Dermis blood vessel endothelial cell (primary cell): ENCODE data around the gene BICDL2. TPM values are rescaled to one million over a fixed set of nuclear protein-coding genes. Genes with fewer than 3 reads are reported as not detected.

Source experiments
- DNase-seq: peaks from one replicate; pipeline ENCODE4 v3.0.0; 2010
- total RNA-seq: library from RNA; depleted of rRNA; stranded (reverse); fragments of >200 nt; gene quantifications from 2 replicates; pipeline ENCODE4 v1.2.3, GENCODE V29; 2014

Gene BICDL2
- total RNA-seq, 1 donor from 2014 or later = not detected

DNA sequence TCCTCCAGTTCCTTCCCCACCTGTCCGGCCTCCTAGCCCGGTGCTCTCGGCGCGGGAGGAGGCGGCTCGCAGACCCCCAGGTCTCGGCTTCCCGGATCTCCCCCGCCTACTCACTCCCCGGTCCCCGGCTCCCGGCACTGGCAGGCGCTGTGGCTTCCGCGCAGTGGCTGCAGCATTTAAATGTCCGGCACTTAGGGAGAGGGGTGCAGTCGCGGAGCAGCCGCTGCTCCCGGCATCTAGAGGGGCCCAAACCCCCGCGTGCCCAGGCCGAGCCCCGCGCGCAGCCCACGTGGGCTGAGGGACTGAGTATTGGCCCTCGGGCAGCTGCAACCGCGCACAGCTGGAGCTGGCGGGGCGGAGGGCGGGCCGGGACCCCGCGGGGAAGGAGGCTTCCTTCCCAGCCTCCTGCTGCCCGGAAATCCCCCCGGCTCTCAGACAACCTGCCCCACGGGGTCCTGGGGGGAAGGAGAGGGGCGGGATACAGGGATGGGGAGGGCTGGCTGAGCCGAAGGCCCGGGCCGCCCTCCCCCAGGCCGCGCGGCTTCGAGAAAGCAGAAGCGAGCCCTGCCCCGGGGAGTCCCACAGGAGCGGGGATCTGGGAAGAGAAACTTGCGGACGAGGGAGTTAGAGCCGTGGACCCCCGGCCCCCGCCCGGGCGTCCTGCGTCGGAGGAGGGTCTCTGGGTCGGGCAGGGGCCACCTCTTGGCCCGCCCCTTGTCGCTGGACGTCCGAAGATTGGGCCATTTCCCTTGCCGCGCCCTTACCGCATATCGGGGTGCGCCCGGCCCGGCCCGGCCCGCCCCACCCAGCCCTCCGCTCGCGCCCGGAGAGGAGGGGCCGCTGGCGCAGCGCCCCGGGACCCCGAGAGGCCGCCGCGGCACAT is 9.3 kb upstream of the BICDL2 start, which contains the start of gene MMP25:
TSS of gene MMP25 (plus strand) at position 804 of the 883 bp plus-strand sequence. CDS start 357 bp downstream, outside the sequence.
- DNase-seq = peak; percentile 18

DNA sequence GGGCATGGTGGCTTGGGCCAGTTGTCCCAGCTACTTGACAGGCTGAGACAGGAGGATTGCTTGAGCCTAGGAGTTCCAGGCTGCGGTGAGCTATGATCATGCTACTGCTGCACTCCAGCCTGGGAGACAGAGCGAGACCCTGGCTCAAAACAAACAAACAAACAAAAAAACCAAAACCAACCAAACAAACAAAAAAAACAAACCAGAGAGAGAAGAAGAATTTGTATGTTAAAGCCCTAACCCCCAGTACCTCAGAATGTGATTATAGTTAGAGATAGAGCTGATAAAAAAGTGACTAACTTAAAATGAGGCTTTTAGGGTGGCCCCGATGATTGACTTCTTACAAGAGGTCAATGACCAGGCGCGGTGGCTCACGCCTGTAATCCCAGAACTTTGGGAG is 8.0 kb upstream of the BICDL2 start:
- DNase-seq = no peak

GRCh38 chr16:3042376-3042775 is 5.6 kb upstream of the BICDL2 start:
- DNase-seq = no peak

- no peak for DNase-seq
Measured at GRCh38 chr16:3038896-3039295, 2.2 kb upstream of the BICDL2 start.

- DNase-seq = no peak
Measured at GRCh38 chr16:3038256-3038655, 1.5 kb upstream of the BICDL2 start.

- DNase-seq = no peak
Measured at GRCh38 chr16:3035972-3036725, 595 bp downstream of the BICDL2 start.

DNA sequence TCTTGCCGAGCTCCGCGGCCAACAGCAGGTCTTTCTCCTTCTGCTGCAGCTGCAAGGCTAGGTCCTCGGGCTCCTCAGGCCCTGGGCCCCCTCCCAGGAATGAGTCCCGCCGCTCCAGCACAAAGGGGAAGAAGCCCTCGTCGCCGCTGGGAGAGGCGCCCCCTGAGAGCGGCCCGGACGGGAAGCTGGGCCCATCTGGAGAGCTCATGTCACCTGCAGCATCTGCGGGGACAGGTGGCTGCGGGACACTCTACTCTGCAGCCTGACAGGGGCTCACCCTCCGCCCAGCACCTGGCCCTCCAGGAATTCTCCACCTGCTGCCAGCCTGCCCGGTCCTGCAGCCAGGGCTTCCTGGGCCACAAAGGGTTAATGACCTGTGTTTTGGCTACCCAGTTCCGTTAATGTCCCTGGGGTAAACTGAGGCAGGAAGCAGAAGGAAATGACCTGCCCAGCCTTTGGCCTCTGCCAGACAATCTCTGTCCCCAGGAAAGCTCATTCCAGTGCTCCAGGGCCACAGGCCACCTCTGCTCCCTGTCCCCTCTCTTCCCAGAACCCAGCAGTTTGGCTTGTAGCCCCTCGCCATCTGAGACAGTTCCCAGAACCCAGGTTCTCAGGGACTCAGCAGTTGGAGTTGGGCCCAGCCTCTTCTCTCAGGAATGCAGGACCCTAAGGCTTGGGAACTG is 1.3 kb downstream of the BICDL2 start:
- no peak for DNase-seq

DNA sequence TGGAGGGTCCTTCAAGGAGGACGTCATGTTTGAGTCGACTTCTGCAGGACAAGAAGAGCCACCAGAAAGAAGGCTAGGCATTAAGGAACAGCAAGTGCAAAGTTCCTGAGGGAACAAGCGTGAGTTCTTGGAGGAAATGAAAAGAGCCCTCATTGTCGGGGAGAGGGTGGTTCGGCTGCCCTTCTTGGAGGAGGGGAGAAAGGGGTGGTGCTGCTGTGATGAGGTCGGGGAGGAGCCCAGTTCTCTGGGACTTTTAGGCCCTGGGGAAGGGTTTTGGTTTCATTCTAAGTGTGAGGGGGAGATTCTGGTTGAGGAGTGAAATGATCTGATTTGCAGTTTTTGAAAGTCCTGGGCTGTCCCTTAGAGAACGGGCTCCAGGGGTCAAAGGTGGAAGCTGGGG is 4.1 kb downstream of the BICDL2 start:
- no peak for DNase-seq

DNA sequence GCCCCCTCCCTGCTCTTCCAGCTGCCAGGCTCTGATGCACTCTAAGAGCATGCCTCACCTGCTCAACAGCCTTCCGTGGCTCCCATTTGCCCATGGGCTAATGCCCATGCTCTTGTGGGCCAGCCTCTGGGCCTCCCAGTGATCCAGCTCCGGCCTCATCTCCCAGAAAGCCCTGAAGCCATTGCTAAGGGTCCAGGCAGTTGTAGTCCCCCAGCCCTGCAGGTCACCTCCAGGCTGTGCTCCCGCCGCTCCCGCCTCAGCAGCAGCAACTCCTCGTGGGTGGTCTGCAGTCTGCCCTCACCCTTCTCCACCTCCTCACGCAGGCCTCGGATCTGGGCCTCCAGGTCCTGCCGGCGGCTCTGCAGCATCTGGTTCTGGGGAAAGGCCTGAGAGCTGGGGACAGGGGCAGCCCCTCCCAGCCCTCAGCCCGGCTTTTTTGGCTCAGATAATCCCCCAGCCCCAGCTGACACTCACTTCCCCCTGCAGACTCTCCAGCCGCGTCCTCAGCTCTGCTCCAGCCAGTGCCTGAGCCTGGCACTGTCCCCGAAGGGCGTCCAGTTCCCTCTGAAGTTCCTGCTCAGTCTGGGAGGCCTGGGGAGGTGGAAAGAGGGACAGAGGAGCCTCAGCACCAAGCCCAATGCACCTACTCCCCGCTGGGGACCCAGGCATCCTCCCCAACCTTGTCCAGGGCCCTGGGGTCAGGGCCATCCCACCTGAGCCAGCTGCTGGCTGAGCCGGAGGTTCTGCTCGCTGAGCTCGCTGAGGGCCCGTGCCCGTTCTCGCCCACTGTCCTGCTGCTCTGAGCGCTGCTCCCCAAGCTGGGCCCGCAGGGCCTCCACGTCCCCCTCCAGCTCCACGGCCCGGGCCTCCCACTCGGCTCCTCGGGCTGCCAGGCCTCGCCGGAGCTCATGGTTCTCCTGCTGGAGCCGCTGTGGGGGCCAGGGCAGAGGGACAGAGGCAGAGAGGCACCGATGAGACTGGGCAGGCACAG is 6.2 kb downstream of the BICDL2 start:
- no peak for DNase-seq

DNA sequence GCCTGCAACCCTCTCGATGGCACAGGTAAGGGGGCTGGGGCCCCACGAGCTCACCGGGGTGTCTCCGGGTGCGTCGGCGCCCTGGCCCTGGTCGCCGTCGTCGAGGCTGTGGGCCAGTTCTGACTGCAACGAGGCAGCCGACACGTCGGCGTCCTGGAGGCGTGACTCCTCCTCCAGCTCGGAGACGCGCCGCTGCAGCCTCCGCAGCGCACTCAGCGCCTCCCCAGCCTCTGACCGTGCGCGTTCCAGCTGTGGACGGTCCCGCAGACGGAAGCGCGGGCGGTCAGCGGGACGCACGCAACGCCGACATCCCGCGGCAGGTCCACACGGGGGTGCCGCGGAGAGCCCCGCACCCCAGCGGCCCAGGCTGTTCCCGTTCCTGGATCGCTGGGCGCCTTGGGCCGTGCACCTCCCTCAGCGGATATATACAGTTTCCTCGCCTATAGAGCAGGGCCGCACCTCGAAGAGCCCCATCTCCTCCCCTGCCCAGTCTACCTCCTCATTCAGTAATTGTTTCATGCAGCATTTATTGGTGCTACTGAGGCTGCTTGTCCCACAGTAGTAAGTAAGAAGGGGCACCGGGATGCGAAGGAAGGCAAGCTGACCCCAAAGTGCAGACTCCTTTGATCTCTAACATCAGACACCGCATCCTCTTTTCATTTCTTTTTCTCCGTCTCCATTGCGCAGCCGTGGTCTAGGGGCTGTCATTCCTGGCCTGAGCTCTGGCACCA is 7.1 kb downstream of the BICDL2 start:
- DNase-seq = peak; percentile 35

DNA sequence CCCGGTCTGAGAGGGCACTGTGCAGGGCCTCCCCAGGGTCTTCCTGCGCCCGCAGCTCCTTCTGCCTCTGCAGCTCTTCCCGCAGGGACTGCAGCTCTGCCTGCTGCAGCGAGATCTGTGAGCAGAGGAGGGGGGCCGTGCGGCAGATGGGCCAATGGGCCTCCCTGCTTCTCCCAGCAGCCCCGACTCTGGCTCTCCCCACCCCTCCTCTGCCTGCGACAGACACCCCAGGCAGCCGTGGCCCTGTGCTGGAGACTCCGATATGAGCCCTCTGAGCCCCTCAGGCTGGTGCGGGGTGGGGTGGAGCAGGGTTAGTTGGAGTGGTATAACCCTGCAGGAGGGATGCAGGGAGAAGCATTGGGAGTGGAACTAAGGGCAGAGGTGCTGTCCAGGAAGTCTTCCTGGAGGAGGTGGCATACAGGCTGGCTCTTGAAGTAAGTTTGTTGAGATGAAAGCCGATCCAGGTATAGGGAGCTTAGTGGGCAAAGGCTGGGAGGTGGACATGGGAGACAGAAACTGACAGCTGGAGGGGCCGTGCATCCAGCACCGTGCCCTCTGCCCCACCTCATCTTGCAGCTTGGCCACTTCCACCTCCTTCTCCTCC is 7.9 kb downstream of the BICDL2 start:
- no peak for DNase-seq

GRCh38 chr16:3027983-3028715 is 8.6 kb downstream of the BICDL2 start:
- DNase-seq = peak; percentile 87

- DNase-seq = no peak
Measured at GRCh38 chr16:3027489-3027795, 9.3 kb downstream of the BICDL2 start.

DNA sequence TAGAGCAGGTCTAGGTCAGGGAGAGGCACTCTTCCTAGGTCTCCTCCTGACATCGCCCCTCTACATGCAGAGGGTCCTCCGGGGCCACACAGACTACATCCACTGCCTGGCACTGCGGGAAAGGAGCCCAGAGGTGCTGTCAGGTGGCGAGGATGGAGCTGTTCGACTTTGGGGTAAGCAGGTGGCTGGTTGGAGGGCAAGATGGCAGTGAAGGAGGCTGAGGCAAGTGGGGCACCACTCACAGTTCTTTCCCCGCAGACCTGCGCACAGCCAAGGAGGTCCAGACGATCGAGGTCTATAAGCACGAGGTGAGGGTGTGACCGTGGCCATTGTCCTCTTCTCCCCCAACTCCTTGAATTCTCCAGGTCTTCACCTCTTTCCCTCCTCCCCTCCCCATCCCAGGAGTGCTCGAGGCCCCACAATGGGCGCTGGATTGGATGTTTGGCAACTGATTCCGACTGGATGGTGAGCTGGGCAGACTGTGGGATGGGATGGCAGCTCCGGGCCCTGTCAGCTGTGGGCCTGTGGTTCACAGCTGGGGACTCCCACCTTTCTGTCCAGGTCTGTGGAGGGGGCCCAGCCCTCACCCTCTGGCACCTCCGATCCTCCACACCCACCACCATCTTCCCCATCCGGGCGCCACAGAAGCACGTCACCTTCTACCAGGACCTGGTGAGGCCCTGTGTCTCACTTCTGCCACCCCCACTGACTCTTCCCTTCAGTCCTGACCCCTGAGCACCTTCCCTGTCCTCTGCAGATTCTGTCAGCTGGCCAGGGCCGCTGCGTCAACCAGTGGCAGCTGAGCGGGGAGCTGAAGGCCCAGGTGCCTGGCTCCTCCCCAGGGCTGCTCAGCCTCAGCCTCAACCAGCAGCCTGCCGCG is 9.9 kb downstream of the BICDL2 start:
- DNase-seq = no peak

DNA sequence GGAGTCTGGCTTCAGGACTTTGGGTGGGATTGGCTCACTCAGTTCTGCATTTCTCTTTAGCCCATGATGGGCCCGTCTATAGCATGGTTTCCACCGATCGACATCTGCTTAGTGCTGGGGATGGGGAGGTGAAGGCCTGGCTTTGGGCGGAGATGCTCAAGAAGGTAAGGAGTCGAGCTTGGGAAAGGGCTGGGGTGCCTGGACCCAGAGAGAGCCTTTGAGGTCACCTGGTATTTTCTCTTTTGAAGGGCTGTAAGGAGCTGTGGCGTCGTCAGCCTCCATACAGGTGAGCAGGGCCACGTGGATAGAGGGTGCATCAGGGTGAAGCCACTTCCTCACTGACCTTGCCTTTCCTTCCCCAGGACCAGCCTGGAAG is 10.8 kb downstream of the BICDL2 start:
- DNase-seq = no peak

- no peak for DNase-seq
Measured at GRCh38 chr16:3025032-3026002, 11.4 kb downstream of the BICDL2 start.

DNA sequence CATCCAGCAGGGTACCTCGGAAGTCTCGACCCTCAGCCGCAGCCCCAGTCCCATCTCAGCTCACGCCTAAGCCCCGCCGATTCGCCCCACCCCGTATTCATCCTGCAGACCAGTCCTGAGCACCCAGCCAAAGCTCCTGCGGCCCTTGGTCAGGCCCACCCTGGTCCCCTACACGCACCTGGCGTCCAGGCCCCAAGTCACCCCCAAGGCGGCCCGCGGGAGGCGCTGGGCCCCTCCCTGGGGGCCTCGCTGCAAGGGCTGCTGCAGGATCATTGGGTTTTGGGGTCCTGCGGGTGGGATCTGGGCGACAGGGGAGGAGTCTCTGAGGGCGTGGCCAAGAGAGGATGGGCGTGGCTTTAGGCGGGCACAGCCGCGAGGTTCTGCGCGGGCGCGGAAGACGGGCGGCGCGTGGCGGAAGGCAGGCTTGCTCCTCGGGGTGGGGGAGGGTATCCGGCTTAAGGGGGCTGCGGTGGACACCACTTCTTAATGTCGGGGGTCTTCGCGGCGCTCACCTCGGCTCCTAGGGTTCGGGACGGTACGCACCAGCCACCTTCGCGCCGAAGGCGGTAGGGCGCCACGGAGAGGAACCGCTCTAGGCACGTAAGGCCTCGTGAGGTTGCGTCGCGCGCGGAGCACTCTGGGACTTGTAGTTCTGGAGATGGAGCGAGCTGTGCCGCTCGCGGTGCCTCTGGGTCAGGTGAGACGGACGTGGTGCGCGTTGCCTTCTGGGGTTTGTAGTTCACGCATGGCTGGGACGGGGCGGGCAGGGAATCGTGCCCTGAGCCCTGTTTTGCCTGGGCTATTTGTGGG is 12.9 kb downstream of the BICDL2 start, which contains the start of the genes HCFC1R1 and THOC6:
TSS of gene HCFC1R1 (minus strand) at position 274 of the 810 bp plus-strand sequence. CDS start at position 273, 1 bp downstream.
TSS of gene THOC6 (plus strand) at position 367 of the 810 bp plus-strand sequence. CDS start at position 659, 292 bp downstream.
- peak; percentile 99 for DNase-seq
